ENCODE data around the gene PDZRN4.

GRCh38 chr12:41419131-41419893 lies 231.2 kb downstream of the PDZRN4 start:
- TF ChIP-seq, protein P1, sequence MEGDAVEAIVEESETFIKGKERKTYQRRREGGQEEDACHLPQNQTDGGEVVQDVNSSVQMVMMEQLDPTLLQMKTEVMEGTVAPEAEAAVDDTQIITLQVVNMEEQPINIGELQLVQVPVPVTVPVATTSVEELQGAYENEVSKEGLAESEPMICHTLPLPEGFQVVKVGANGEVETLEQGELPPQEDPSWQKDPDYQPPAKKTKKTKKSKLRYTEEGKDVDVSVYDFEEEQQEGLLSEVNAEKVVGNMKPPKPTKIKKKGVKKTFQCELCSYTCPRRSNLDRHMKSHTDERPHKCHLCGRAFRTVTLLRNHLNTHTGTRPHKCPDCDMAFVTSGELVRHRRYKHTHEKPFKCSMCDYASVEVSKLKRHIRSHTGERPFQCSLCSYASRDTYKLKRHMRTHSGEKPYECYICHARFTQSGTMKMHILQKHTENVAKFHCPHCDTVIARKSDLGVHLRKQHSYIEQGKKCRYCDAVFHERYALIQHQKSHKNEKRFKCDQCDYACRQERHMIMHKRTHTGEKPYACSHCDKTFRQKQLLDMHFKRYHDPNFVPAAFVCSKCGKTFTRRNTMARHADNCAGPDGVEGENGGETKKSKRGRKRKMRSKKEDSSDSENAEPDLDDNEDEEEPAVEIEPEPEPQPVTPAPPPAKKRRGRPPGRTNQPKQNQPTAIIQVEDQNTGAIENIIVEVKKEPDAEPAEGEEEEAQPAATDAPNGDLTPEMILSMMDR (IDR thresholded peaks at IDR 0.05), result no peak
- TF ChIP-seq POLR2A (IDR thresholded peaks at IDR 0.05), result no peak
